ENCODE data around the gene CDHR5.
"Not testable (repeated sequence)": the region's sequence is repeated elsewhere in the genome, so short reads cannot be mapped to it uniquely, and the experiment has no call there.

The CDHR5 gene

DNA sequence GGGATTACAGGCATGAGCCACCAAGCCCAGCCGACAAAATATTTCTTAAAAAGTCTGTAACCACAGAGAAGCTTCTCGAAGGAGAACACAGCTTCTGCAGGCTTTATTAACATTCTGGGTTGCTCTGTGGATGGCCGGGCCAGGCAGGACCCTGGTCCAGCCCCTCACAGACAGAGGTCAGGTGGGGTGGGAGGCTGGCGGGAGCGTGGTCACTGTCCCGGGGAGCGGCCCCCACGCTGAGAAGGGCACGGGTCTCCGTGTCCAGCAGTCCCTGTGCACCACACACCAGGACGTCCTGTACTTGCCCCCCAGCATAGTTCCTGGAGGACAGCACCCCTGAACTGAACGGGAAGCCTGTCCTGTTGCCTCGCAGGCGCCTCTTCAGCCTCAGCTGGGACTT, 31.7 kb upstream of the CDHR5 start:
- no peak overlapping the region for H3K27ac ChIP-seq (ENCODE audit: low read depth, low read length)
- H3K9ac ChIP-seq (ENCODE audit: low read length), result no peak overlapping the region
- H3K36me3 ChIP-seq (ENCODE audit: control insufficient read depth, insufficient read depth, low read length), result peaks cover 8% of the 10 kb centered on the region
- H3K4me1 ChIP-seq (ENCODE audit: control insufficient read depth, insufficient read depth, low read length), result no peaks in the 10 kb centered on the region
- no peak overlapping the region for H3K4me3 ChIP-seq (ENCODE audit: low read length)
- no peaks in the 10 kb centered on the region for H3K27me3 ChIP-seq (ENCODE audit: control insufficient read depth, insufficient read depth, low read length)

DNA sequence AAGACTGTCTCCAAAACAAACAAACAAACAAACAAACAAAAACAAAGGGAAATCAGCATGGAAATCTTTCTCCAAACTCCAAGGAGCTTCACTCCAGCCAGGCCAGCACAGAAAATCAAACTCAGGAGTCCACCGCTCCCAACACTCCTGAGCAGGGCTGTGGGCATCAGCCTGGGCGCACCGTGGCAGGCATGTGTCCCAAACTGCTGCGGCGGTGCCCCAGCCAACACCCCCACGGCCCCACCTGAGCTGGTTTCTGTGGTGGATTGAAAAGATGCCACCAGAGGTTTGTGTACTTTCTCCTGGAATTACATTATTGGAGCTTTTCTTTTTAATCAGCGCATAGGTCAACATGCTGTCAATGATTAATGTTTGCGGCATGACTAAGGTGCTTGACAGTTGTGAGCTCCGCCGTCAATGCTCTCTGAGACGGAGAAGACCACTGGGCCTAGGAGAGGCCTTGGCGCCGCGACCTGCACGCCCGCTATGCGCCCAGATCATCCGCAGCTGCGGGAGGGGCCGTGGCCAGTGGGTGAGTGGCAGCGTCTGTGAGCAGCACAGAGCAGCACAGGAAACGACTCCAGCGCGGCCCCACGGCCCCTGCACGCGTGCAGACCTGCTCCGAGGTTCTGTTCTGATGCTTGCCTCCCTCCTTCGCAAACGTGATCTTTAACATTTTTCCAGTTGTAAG, 30.4 kb upstream of the CDHR5 start:
- no peaks in the 10 kb centered on the region for H3K27me3 ChIP-seq (ENCODE audit: control insufficient read depth, insufficient read depth, low read length)
- H3K9ac ChIP-seq (ENCODE audit: low read length), result no peak overlapping the region
- no peak overlapping the region for H3K27ac ChIP-seq (ENCODE audit: low read depth, low read length)
- H3K36me3 ChIP-seq (ENCODE audit: control insufficient read depth, insufficient read depth, low read length), result peaks cover 8% of the 10 kb centered on the region
- no peak overlapping the region for H3K4me3 ChIP-seq (ENCODE audit: low read length)
- no peaks in the 10 kb centered on the region for H3K4me1 ChIP-seq (ENCODE audit: control insufficient read depth, insufficient read depth, low read length)

DNA sequence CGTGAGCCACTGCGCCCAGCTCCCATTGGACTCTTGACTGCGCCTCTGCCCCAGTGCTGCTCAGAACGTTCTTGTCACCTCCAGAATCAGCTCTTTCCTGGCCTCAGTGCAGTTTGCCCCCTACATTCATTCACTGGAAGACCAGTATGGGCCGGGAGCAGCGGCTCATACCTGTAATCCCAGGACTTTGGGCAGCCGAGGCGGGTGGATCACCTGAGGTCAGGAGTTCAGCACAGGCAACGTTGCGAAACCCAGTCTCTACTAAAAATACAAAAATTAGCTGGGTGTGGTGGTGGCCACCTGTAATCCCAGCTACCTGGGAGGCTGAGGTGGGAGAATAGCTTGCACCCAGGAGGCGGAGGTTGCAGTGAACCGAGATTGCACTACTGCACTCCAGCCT, 29.7 kb upstream of the CDHR5 start:
- H3K9ac ChIP-seq (ENCODE audit: low read length); H3K4me3 ChIP-seq (ENCODE audit: low read length); H3K27me3 ChIP-seq (ENCODE audit: control insufficient read depth, insufficient read depth, low read length); H3K36me3 ChIP-seq (ENCODE audit: control insufficient read depth, insufficient read depth, low read length); H3K4me1 ChIP-seq (ENCODE audit: control insufficient read depth, insufficient read depth, low read length); H3K27ac ChIP-seq (ENCODE audit: low read depth, low read length): not testable (repeated sequence)

DNA sequence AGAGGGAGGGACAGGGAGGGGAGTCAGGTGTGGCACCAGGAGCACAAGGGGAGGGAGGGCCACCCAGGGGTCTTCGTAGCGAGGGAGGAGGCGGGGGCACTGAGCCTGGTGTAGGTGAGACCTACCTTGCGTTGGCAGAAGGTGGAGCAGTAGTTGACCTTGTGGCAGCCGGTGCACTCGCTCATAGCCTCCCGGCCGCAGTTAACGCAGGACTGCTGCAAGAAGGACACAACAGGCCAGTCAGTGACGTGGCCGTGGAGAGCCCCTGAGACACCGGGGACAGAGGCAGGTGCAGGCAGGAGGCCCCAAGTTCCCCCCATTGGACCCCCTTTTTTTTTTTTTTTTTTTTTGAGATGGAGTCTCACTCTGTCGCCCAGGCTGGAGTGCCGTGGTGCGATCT, 29.1 kb upstream of the CDHR5 start:
- no peaks in the 10 kb centered on the region for H3K4me1 ChIP-seq (ENCODE audit: control insufficient read depth, insufficient read depth, low read length)
- H3K4me3 ChIP-seq (ENCODE audit: low read length), result no peak overlapping the region
- H3K9ac ChIP-seq (ENCODE audit: low read length), result no peak overlapping the region
- H3K27ac ChIP-seq (ENCODE audit: low read depth, low read length), result no peak overlapping the region
- H3K27me3 ChIP-seq (ENCODE audit: control insufficient read depth, insufficient read depth, low read length), result no peaks in the 10 kb centered on the region
- peaks cover 8% of the 10 kb centered on the region for H3K36me3 ChIP-seq (ENCODE audit: control insufficient read depth, insufficient read depth, low read length)

DNA sequence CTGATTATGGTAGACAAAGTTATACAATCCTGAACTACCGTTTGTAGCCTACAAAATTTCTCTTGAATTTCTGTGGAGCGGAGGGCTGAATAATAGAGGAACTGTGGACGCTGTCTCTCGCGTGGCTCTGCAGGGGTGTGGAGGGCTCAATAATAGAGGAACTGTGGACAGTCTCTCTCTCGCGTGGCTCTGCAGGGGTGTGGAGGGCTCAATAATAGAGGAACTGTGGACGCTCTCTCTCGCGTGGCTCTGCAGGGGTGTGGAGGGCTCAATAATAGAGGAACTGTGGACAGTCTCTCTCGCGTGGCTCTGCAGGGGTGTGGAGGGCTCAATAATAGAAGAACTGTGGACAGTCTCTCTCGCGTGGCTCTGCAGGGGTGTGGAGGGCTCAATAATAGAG, 28.4 kb upstream of the CDHR5 start:
- not testable (repeated sequence) for H3K4me1 ChIP-seq (ENCODE audit: control insufficient read depth, insufficient read depth, low read length); H3K36me3 ChIP-seq (ENCODE audit: control insufficient read depth, insufficient read depth, low read length); H3K9ac ChIP-seq (ENCODE audit: low read length); H3K27ac ChIP-seq (ENCODE audit: low read depth, low read length); H3K4me3 ChIP-seq (ENCODE audit: low read length); H3K27me3 ChIP-seq (ENCODE audit: control insufficient read depth, insufficient read depth, low read length)

DNA sequence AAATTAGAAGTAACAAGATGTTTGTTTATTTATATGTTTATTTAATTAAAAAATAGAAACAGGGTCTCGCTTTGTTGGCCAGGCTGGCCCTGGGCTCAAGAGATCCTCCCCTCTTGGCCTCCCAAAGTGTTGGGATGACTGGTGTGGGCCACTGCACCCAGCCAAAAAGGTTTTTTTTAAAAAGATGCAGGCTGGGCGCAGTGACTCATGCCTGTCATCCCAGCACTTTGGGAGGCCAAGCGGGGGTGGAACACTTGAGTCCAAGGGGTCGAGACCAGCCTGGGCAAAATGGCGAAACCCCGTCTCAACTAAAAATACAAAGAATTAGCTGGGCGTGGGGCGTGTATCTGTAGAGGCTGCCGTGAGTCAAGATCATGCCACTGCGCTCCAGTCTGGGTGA, 25.7 kb upstream of the CDHR5 start:
- H3K4me1 ChIP-seq (ENCODE audit: control insufficient read depth, insufficient read depth, low read length), result no peaks in the 10 kb centered on the region
- H3K4me3 ChIP-seq (ENCODE audit: low read length), result no peak overlapping the region
- H3K27ac ChIP-seq (ENCODE audit: low read depth, low read length), result no peak overlapping the region
- no peaks in the 10 kb centered on the region for H3K27me3 ChIP-seq (ENCODE audit: control insufficient read depth, insufficient read depth, low read length)
- H3K9ac ChIP-seq (ENCODE audit: low read length), result no peak overlapping the region
- H3K36me3 ChIP-seq (ENCODE audit: control insufficient read depth, insufficient read depth, low read length), result peaks cover 8% of the 10 kb centered on the region

DNA sequence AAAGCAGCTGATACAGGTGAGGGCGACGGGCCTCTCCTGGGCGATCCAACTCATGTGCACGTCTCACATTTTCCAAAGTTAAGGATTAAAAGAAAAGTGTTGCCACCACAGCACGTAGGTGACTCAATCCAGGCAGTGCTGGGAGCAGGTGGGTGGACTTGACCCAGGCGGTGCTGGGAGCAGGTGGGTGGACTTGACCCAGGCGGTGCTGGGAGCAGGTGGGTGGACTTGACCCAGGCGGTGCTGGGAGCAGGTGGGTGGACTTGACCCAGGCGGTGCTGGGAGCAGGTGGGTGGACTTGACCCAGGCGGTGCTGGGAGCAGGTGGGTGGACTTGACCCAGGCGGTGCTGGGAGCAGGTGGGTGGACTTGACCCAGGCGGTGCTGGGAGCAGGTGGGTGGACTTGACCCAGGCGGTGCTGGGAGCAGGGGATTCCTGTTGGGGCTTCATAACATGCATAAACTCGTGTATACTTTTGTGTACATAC, 23.0 kb upstream of the CDHR5 start:
- not testable (repeated sequence) for H3K27ac ChIP-seq (ENCODE audit: low read depth, low read length); H3K9ac ChIP-seq (ENCODE audit: low read length); H3K27me3 ChIP-seq (ENCODE audit: control insufficient read depth, insufficient read depth, low read length); H3K4me3 ChIP-seq (ENCODE audit: low read length); H3K4me1 ChIP-seq (ENCODE audit: control insufficient read depth, insufficient read depth, low read length); H3K36me3 ChIP-seq (ENCODE audit: control insufficient read depth, insufficient read depth, low read length)

DNA sequence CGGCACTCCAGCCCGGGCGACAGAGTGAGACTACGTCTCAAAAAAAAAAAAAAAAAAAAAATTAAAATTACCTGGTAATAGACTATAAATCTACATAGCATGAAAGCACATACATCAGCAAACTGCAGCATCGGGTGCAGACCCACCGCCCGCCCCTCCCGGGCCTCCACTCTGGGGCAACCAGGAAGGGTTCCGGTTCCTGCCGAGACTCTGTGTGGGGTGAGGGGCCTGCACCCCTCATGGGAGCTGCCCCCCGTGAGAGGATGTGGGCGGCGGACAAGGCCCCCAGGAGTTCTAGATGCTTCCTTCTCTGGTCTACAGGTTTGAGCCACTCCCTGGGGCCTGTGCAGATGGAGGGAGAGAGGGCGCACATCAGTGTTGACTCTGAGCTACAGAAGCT, 21.5 kb upstream of the CDHR5 start:
- no peak overlapping the region for H3K27ac ChIP-seq (ENCODE audit: low read depth, low read length)
- no peaks in the 10 kb centered on the region for H3K27me3 ChIP-seq (ENCODE audit: control insufficient read depth, insufficient read depth, low read length)
- H3K9ac ChIP-seq (ENCODE audit: low read length), result no peak overlapping the region
- H3K4me3 ChIP-seq (ENCODE audit: low read length), result no peak overlapping the region
- H3K4me1 ChIP-seq (ENCODE audit: control insufficient read depth, insufficient read depth, low read length), result no peaks in the 10 kb centered on the region
- peaks cover 2% of the 10 kb centered on the region for H3K36me3 ChIP-seq (ENCODE audit: control insufficient read depth, insufficient read depth, low read length)

DNA sequence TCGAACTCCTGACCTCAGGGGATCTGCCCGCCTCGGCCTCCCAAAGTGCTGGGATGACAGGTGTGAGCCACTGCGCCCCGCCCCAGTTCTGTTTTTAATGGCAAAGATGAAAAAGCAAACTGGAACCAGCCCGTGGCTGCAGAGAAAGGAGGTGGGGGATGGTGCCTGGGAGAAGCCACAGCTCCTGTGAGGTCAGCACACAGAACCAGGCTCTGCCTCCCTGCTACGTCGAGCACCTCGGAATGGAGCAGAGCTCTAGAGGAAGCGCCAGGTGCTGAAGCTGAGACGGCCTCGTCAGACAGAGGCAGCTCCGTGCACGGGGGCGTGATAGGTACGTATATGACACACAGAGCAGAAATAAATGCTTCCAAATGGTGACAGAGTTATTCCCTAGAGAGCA, 20.8 kb upstream of the CDHR5 start:
- Histone ChIP-seq H3K9ac (ENCODE audit: low read length) (no peak overlapping the region), H3K36me3 (ENCODE audit: control insufficient read depth, insufficient read depth, low read length) (peaks cover 2% of the 10 kb centered on the region), H3K4me1 (ENCODE audit: control insufficient read depth, insufficient read depth, low read length) (no peaks in the 10 kb centered on the region), H3K4me3 (ENCODE audit: low read length) (no peak overlapping the region), H3K27me3 (ENCODE audit: control insufficient read depth, insufficient read depth, low read length) (peaks cover 2% of the 10 kb centered on the region), H3K27ac (ENCODE audit: low read depth, low read length) (no peak overlapping the region)

DNA sequence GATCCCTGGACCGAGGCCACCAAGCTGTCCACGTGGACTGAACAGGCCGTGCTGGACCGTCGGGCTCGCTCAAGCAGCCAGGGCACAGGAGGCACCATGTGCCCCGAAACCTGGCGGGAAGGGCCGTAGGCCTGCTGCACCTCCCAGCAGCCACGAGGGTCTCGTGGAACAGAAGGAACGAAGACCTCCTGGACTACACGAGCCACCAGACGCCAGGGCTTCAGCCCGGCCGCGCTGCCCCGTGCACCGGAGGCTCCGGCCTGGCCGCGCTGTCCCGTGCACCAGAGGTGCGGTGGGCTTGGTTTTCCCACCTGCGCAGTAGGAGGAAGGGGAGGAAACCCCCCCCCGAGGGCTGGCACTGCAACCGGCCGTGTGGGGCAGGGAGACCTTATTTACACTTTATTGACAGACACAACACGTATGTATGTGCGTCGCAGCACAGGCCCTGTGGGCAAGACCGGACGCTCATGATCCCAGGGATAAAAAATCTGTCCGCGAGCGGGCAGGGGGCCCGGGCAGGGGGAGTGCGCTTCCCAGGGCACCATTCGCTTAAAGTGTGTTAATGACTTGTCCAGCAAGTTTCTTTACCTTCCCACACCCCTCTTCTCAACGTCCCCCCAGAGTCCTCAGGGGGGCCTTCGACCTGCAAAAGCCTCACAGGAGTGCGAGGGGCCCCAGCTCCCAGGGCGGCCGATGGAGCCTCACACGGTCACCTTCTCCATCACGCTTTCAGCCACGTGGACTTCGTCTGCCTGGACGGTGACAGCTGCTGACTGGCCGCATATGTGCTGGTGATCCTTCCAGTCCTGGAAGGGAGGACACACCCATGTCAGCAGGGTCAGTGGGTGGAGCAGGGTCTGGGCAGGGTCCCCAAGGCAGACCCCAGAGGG, 19.3 kb upstream of the CDHR5 start:
- H3K27me3 ChIP-seq (ENCODE audit: control insufficient read depth, insufficient read depth, low read length), result peaks cover 6% of the 10 kb centered on the region
- no peaks in the 10 kb centered on the region for H3K4me1 ChIP-seq (ENCODE audit: control insufficient read depth, insufficient read depth, low read length)
- H3K9ac ChIP-seq (ENCODE audit: low read length), result no peak overlapping the region
- no peak overlapping the region for H3K27ac ChIP-seq (ENCODE audit: low read depth, low read length)
- peaks cover 2% of the 10 kb centered on the region for H3K36me3 ChIP-seq (ENCODE audit: control insufficient read depth, insufficient read depth, low read length)
- H3K4me3 ChIP-seq (ENCODE audit: low read length), result no peak overlapping the region

DNA sequence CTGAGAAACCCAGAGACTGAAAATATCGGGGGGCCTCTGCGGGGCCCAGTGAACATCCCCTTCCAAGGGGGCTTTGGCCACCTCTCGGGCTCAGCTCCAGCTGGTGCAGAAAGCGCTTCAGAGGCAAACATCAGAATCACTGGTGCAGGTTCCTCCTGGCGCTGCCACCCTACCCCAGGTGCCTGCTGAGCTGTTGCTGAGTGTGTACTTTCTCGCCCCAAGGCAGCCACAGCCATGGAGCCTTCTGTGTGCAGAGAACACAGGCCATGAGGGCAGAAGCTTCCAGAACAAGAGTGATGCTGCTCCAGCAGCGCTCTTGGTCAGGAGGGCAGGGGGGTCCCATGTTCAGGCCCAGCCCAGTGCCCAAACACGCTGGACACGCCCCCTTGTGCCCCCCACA, 18.6 kb upstream of the CDHR5 start:
- Histone ChIP-seq H3K4me3 (ENCODE audit: low read length) (no peak overlapping the region), H3K36me3 (ENCODE audit: control insufficient read depth, insufficient read depth, low read length) (peaks cover 2% of the 10 kb centered on the region), H3K27me3 (ENCODE audit: control insufficient read depth, insufficient read depth, low read length) (peaks cover 8% of the 10 kb centered on the region), H3K27ac (ENCODE audit: low read depth, low read length) (no peak overlapping the region), H3K9ac (ENCODE audit: low read length) (no peak overlapping the region), H3K4me1 (ENCODE audit: control insufficient read depth, insufficient read depth, low read length) (no peaks in the 10 kb centered on the region)

DNA sequence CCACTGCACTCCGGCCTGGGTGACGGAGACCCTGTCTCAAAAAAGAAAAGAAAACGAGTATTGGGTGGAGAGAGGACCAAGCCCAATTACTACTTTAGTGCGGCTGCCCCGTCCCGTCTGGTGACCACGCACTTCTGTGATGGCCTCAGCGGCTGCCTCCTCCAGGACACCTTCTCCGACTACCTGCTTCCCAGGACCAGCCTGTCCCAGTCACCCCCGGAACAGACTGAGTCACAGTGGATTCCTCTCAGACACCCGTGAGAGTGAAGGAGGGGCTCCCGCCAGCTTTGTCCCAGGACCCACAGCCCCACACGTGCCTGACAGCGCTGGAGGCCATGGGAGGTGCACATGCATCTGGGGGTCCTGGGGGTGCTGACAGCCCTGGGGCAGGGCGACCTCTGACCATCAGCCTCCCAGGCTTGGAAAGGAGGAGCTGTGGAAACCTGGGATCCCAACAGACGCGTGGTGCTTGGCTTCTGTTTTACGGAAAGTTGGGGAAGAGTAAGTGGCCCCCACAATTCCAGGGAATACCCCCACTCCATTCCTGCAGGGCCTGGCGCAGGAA, 17.1 kb upstream of the CDHR5 start:
- Histone ChIP-seq H3K27me3 (ENCODE audit: control insufficient read depth, insufficient read depth, low read length) (peaks cover 21% of the 10 kb centered on the region), H3K36me3 (ENCODE audit: control insufficient read depth, insufficient read depth, low read length) (peaks cover 2% of the 10 kb centered on the region)

More for the DNA sequence above, 17.1 kb upstream of the CDHR5 start:
- no peak overlapping the region for H3K4me3 ChIP-seq (ENCODE audit: low read length)
- peaks cover 2% of the 10 kb centered on the region for H3K4me1 ChIP-seq (ENCODE audit: control insufficient read depth, insufficient read depth, low read length)
- no peak overlapping the region for H3K9ac ChIP-seq (ENCODE audit: low read length)
- H3K27ac ChIP-seq (ENCODE audit: low read depth, low read length), result no peak overlapping the region

Measured in rectal smooth muscle tissue (tissue), 1 donor.